GM12801 (cell line): Measurements from ENCODE around the gene C6orf89.

ENCODE experiments used
- CTCF ChIP-seq: IDR thresholded peaks from one replicate; pipeline ENCODE4 v1.5.1; 2011; ENCODE audit warnings: control low read depth; ENCODE audit not compliant: insufficient read length; ENCODE audit errors: extremely low read depth

Gene C6orf89

GRCh38 chr6:36897609-36898008, 11.9 kb downstream of the C6orf89 start:
- no peak for TF ChIP-seq CTCF

GRCh38 chr6:36904114-36904513, 18.4 kb downstream of the C6orf89 start:
- no peak for TF ChIP-seq CTCF

- no peak for TF ChIP-seq CTCF
These were observed 19.2 kb downstream of the C6orf89 start for GRCh38 chr6:36904851-36905393.

- no peak for TF ChIP-seq CTCF
These were observed 21.0 kb downstream of the C6orf89 start for GRCh38 chr6:36906539-36907325.

- TF ChIP-seq CTCF: no peak
These were observed 22.0 kb downstream of the C6orf89 start for GRCh38 chr6:36907781-36908180.

- no peak for TF ChIP-seq CTCF
These were observed 23.0 kb downstream of the C6orf89 start for GRCh38 chr6:36908747-36909146.

- TF ChIP-seq CTCF: no peak
These were observed 26.3 kb downstream of the C6orf89 start for GRCh38 chr6:36912030-36912454.
